Vagina (tissue), 2 donors: ENCODE measurements around the gene PERM1. TPM values are rescaled to one million over a fixed set of nuclear protein-coding genes. Genes with fewer than 3 reads are reported as not detected.

ENCODE experiments used
- DNase-seq, 2 donors: peaks; one replicate each; pipeline ENCODE4 v3.0.0-alpha.2; 2017; ENCODE audit errors: extremely low spot score in 2 of 2
- H3K27ac ChIP-seq: fragments of 200-600 bp; sonication (generic); one replicate; pipeline ENCODE4 v1.5.1; 2019
- H3K27me3 ChIP-seq: fragments of 200-600 bp; sonication (generic); one replicate; pipeline ENCODE4 v1.5.1; 2019
- H3K36me3 ChIP-seq, 2 donors: fragments of 200-600 bp; sonication (generic); one replicate each; pipeline ENCODE4 v1.5.1; 2017 to 2019
- H3K4me1 ChIP-seq: fragments of 200-600 bp; sonication (generic); one replicate; pipeline ENCODE4 v1.5.1; 2019
- H3K4me3 ChIP-seq, 2 donors: fragments of 200-600 bp; sonication (generic); 1 replicate in 1 of 2; 2 replicates in 1 of 2; pipeline ENCODE4 v1.5.1; 2016 to 2019
- H3K9me3 ChIP-seq: fragments of 200-600 bp; sonication (generic); one replicate; pipeline ENCODE4 v1.5.1; 2019
- CTCF ChIP-seq, 3 experiments: fragments of 450-650 bp in 2 of 3; fragments of 200-600 bp in 1 of 3; sonication (generic) in 1 of 3; IDR thresholded peaks; one replicate each; pipeline ENCODE4 v1.5.1; 2017 to 2019; ENCODE audit warnings: antibody characterized with exemption in 3 of 3, mild to moderate bottlenecking in 2 of 3, moderate library complexity in 2 of 3
- POLR2A ChIP-seq, 2 donors: fragments of 450-650 bp; IDR thresholded peaks; one replicate each; pipeline ENCODE4 v1.6.1; 2017; ENCODE audit warnings: antibody characterized with exemption in 2 of 2, mild to moderate bottlenecking in 2 of 2, moderate library complexity in 2 of 2
- POLR2AphosphoS5 ChIP-seq, 2 donors: sonication (generic); formaldehyde crosslinking; IDR thresholded peaks; one replicate each; pipeline ENCODE4 v1.9.0; 2017; ENCODE audit warnings: antibody characterized with exemption in 2 of 2, mild to moderate bottlenecking in 2 of 2, low read depth in 1 of 2; ENCODE audit not compliant: insufficient read depth in 1 of 2
- intact Hi-C: fragments of 100-400 bp; cut with DNase I; formaldehyde crosslinking; loops from one replicate; pipeline ENCODE4 v1.15.1; 2023
- total RNA-seq: library from RNA; depleted of rRNA; stranded (reverse); fragments of >200 nt; gene quantifications from one replicate; pipeline ENCODE4 v1.2.3, GENCODE V29; 2016

The PERM1 gene
- total RNA-seq, 1 donor from 2014 or later: not detected

GRCh38 chr1:983798-984475, 2.0 kb upstream of the PERM1 start:
- Histone ChIP-seq H3K9me3 (no peaks in the 10 kb centered on the region), H3K4me3 (peak overlapping the region in 1 of 2 donors; percentile 16), H3K27ac (no peak overlapping the region), H3K27me3 (no peaks in the 10 kb centered on the region), H3K36me3 (no peaks in the 10 kb centered on the region), H3K4me1 (no peaks in the 10 kb centered on the region)
- no peak for DNase-seq
- intact Hi-C loops: loop anchor here (5.0 kb wide), 1 partner anchor 73 kb away; no protein-coding TSS in a partner anchor
- no peak for TF ChIP-seq POLR2A (IDR thresholded peaks at IDR 0.05)
- TF ChIP-seq CTCF (IDR thresholded peaks at IDR 0.05): peak; percentile 39 to 98 (median 49)

- DNase-seq: no peak
- no peaks in the 10 kb centered on the region for H3K9me3 ChIP-seq
- no peaks in the 10 kb centered on the region for H3K4me1 ChIP-seq
- intact Hi-C loops: loop anchor here (5.0 kb wide), 1 partner anchor 74 kb away; no protein-coding TSS in a partner anchor
- no peak overlapping the region for H3K27ac ChIP-seq
- H3K36me3 ChIP-seq: no peaks in the 10 kb centered on the region
- no peaks in the 10 kb centered on the region for H3K27me3 ChIP-seq
- TF ChIP-seq POLR2A (IDR thresholded peaks at IDR 0.05): no peak
- TF ChIP-seq POLR2AphosphoS5 (IDR thresholded peaks at IDR 0.05; ENCODE audit: insufficient read depth in 1 of 2, low read depth in 1 of 2): no peak
- TF ChIP-seq CTCF (IDR thresholded peaks at IDR 0.05): no peak
- H3K4me3 ChIP-seq: no peak overlapping the region
Measured at GRCh38 chr1:982765-983436, 1.0 kb upstream of the PERM1 start.

GRCh38 chr1:981491-981954, 370 bp downstream of the PERM1 start:
- no peak for DNase-seq
- Histone ChIP-seq H3K27me3 (no peaks in the 10 kb centered on the region), H3K27ac (no peak overlapping the region), H3K36me3 (no peaks in the 10 kb centered on the region), H3K4me1 (no peaks in the 10 kb centered on the region), H3K4me3 (no peak overlapping the region), H3K9me3 (no peaks in the 10 kb centered on the region)
- TF ChIP-seq CTCF (IDR thresholded peaks at IDR 0.05) (no peak), POLR2A (IDR thresholded peaks at IDR 0.05) (no peak), POLR2AphosphoS5 (IDR thresholded peaks at IDR 0.05; ENCODE audit: insufficient read depth in 1 of 2, low read depth in 1 of 2) (no peak)
- intact Hi-C loops: loop anchor here (5.0 kb wide), 1 partner anchor 76 kb away; no protein-coding TSS in a partner anchor

DNA sequence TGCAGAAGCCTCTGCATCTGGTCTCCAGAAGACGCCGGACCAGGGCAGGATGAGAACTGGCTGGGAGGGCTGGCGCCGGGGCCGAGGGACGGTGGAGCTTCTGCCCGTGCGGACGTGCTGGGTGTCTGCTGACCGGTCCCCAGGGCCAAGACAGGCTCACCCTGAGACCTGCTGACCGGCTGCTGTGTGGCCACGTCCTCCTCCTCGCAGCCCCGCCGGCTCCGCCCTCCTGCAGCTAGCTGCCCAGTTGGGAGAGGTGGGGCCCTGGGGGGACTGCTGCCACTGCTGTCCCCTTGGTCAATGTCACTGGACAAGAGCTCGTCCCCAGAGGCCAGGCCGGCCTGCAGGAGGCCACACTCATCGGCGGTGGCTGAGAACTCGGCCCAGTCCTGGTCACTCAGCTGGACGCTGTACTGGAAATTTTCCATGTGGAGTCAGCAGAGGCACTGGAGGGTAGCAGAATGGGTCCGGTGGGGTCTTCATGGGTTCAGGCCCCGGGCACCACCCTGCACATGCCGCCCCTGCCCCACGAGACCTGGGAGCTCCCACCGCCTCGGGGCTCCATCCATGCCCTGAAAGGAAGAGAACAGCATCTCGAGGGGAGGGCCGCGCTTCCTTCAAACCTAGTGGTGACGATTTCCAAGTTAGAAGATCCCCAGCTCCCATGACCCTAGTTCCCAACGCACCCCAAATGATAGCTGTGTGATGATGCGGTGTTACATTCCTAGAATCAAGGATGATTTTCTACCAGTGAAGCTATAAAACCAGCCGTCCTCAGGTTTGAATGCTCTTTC, 1.1 kb downstream of the PERM1 start:
- intact Hi-C loops: loop anchor here (5.0 kb wide), 1 partner anchor 77 kb away; no protein-coding TSS in a partner anchor
- no peak for DNase-seq
- Histone ChIP-seq H3K9me3 (no peaks in the 10 kb centered on the region), H3K4me1 (peaks cover 7% of the 10 kb centered on the region), H3K36me3 (no peaks in the 10 kb centered on the region), H3K4me3 (no peak overlapping the region), H3K27me3 (no peaks in the 10 kb centered on the region), H3K27ac (no peak overlapping the region)
- no peak for TF ChIP-seq CTCF (IDR thresholded peaks at IDR 0.05)
- TF ChIP-seq POLR2AphosphoS5 (IDR thresholded peaks at IDR 0.05; ENCODE audit: insufficient read depth in 1 of 2, low read depth in 1 of 2): no peak
- no peak for TF ChIP-seq POLR2A (IDR thresholded peaks at IDR 0.05)
